IPS-20b (cell line): ENCODE results near the gene SAP30BP.

Experiments
- H3K27ac ChIP-seq: one replicate; pipeline ENCODE4 v1.5.1; 2013; ENCODE audit warnings: low read length
- H3K27me3 ChIP-seq: 2 replicates; pipeline ENCODE4 v1.6.1; 2013; ENCODE audit warnings: mild to moderate bottlenecking, low read length, inconsistent platforms; ENCODE audit not compliant: insufficient read depth
- H3K36me3 ChIP-seq: 2 replicates; pipeline ENCODE4 v1.6.1; 2013; ENCODE audit warnings: low read depth, mild to moderate bottlenecking, inconsistent platforms, low read length, moderate library complexity; ENCODE audit not compliant: insufficient read depth
- H3K4me1 ChIP-seq: 2 replicates; pipeline ENCODE4 v1.6.1; 2013; ENCODE audit warnings: mild to moderate bottlenecking, control low read depth, inconsistent platforms, low read length, moderate library complexity; ENCODE audit not compliant: insufficient read depth
- H3K4me3 ChIP-seq: 2 replicates; pipeline ENCODE4 v1.5.1; 2013; ENCODE audit warnings: mild to moderate bottlenecking, low read length, inconsistent platforms
- H3K9ac ChIP-seq: 2 replicates; pipeline ENCODE4 v1.6.1; 2013; ENCODE audit warnings: low read depth, mild to moderate bottlenecking, inconsistent platforms, low read length, moderate library complexity
- H3K9me3 ChIP-seq: 2 replicates; pipeline ENCODE4 v1.6.1; 2013; ENCODE audit warnings: mild to moderate bottlenecking, low read depth, low read length, inconsistent platforms; ENCODE audit not compliant: insufficient read depth

The SAP30BP gene

DNA sequence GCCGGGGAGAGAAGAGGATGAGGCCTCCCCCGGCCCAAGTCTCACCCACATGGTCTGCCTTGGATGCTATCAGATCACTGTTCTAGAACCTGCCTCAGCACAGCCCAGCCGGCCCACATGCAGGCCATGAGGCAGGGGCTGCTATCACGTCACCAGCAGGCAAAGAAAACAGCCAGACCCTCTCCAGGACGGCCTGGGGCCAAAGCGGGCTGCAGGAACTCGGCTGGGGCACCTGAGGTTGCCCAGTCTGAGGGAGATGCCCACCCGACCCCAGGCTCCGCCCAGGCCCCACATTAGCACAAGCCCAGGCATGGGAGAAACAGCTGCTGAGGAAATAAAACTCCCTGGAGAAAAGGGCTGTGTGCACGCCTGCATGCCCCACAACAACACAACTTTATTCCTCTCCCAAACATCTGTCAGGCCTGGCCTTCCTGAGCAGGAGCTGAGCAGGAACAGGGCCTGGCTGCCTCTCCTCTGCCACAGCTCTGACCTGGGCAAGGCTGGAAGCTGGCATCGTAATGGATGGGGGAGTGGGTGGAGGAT, 40.6 kb upstream of the SAP30BP start:
- Histone ChIP-seq H3K27me3 (no peaks in the 10 kb centered on the region; the same call in 1 of the 2 replicates), H3K9me3 (no peaks in the 10 kb centered on the region), H3K36me3 (no peaks in the 10 kb centered on the region; the same call in 1 of the 2 replicates), H3K27ac (no peak overlapping the region), H3K4me1 (no peaks in the 10 kb centered on the region), H3K4me3 (no peak overlapping the region), H3K9ac (no peak overlapping the region)

GRCh38 chr17:75627094-75627493, 40.0 kb upstream of the SAP30BP start:
- Histone ChIP-seq H3K36me3 (no peaks in the 10 kb centered on the region; the same call in 1 of the 2 replicates), H3K4me1 (no peaks in the 10 kb centered on the region), H3K27me3 (no peaks in the 10 kb centered on the region; the same call in 1 of the 2 replicates), H3K9ac (no peak overlapping the region), H3K4me3 (no peak overlapping the region), H3K27ac (no peak overlapping the region), H3K9me3 (no peaks in the 10 kb centered on the region)

- Histone ChIP-seq H3K4me3 (no peak overlapping the region), H3K27me3 (no peaks in the 10 kb centered on the region), H3K9me3 (no peaks in the 10 kb centered on the region), H3K36me3 (no peaks in the 10 kb centered on the region; the same call in 1 of the 2 replicates), H3K27ac (no peak overlapping the region), H3K4me1 (peaks cover 4% of the 10 kb centered on the region; the same call in 1 of the 2 replicates), H3K9ac (no peak overlapping the region)
These were observed 38.7 kb upstream of the SAP30BP start for GRCh38 chr17:75628425-75628824.

GRCh38 chr17:75629157-75629556, 38.0 kb upstream of the SAP30BP start:
- H3K4me3 ChIP-seq: no peak overlapping the region
- no peaks in the 10 kb centered on the region for H3K9me3 ChIP-seq
- peaks cover 6% of the 10 kb centered on the region; the same call in 1 of the 2 replicates for H3K4me1 ChIP-seq
- no peaks in the 10 kb centered on the region; the same call in 1 of the 2 replicates for H3K36me3 ChIP-seq
- no peaks in the 10 kb centered on the region for H3K27me3 ChIP-seq
- H3K9ac ChIP-seq: no peak overlapping the region
- no peak overlapping the region for H3K27ac ChIP-seq

GRCh38 chr17:75630071-75630917, 36.8 kb upstream of the SAP30BP start:
- Histone ChIP-seq H3K9ac (no peak overlapping the region), H3K4me3 (no peak overlapping the region), H3K36me3 (no peaks in the 10 kb centered on the region; the same call in 1 of the 2 replicates), H3K27ac (no peak overlapping the region), H3K27me3 (no peaks in the 10 kb centered on the region), H3K9me3 (no peaks in the 10 kb centered on the region), H3K4me1 (peaks cover 6% of the 10 kb centered on the region; the same call in 1 of the 2 replicates)

DNA sequence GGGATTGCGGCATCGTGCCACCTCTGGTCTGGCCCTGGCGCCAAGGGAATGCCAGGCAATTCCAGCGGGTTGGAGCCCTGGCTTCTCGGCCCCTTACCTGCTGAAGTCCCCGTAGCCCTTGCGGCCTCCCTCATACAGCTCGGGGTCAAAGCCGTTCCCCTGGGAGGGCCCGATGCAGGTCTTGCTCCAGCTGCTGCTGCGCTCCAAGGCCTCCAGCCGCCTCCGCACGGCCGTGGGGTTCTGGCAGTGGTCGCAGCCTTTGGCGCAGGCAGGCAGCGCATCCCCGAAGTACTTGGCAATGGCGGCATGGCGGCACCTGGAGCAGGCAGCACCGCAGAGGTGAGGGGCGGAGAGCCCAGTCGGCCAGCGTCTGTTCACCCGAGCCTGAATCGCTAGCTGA, 35.8 kb upstream of the SAP30BP start:
- Histone ChIP-seq H3K9me3 (no peaks in the 10 kb centered on the region), H3K4me3 (no peak overlapping the region)

GRCh38 chr17:75632428-75632827, 34.7 kb upstream of the SAP30BP start:
- H3K27ac ChIP-seq: no peak overlapping the region
- no peak overlapping the region for H3K9ac ChIP-seq
- H3K9me3 ChIP-seq: no peaks in the 10 kb centered on the region
- peaks cover 6% of the 10 kb centered on the region; the same call in 1 of the 2 replicates for H3K4me1 ChIP-seq
- H3K27me3 ChIP-seq: no peaks in the 10 kb centered on the region
- no peaks in the 10 kb centered on the region; the same call in 1 of the 2 replicates for H3K36me3 ChIP-seq
- no peak overlapping the region for H3K4me3 ChIP-seq

More for the DNA sequence above, 35.8 kb upstream of the SAP30BP start:
- H3K27me3 ChIP-seq: no peaks in the 10 kb centered on the region
- H3K36me3 ChIP-seq: no peaks in the 10 kb centered on the region; the same call in 1 of the 2 replicates
- H3K4me1 ChIP-seq: peaks cover 6% of the 10 kb centered on the region; the same call in 1 of the 2 replicates
- H3K9ac ChIP-seq: no peak overlapping the region
- no peak overlapping the region for H3K27ac ChIP-seq

GRCh38 chr17:75632863-75633485, 34.2 kb upstream of the SAP30BP start, which contains the start of gene SMIM5:
TSS of gene SMIM5 (plus strand) at chr17:75633434. CDS start at chr17:75640202, 6,768 bp downstream.
- H3K36me3 ChIP-seq: no peaks in the 10 kb centered on the region; the same call in 1 of the 2 replicates
- no peaks in the 10 kb centered on the region for H3K9me3 ChIP-seq
- H3K27ac ChIP-seq: no peak within 1 kb of the TSS
- H3K4me1 ChIP-seq: peaks cover 6% of the 10 kb centered on the region; the same call in 1 of the 2 replicates
- no peaks in the 10 kb centered on the region for H3K27me3 ChIP-seq
- no peak within 1 kb of the TSS for H3K9ac ChIP-seq
- no peak within 1 kb of the TSS for H3K4me3 ChIP-seq

- Histone ChIP-seq H3K4me3 (no peak overlapping the region), H3K4me1 (peaks cover 6% of the 10 kb centered on the region; the same call in 1 of the 2 replicates), H3K36me3 (no peaks in the 10 kb centered on the region; the same call in 1 of the 2 replicates), H3K9ac (no peak overlapping the region), H3K9me3 (no peaks in the 10 kb centered on the region), H3K27ac (no peak overlapping the region), H3K27me3 (no peaks in the 10 kb centered on the region)
These were observed 33.4 kb upstream of the SAP30BP start for GRCh38 chr17:75633486-75634375.

DNA sequence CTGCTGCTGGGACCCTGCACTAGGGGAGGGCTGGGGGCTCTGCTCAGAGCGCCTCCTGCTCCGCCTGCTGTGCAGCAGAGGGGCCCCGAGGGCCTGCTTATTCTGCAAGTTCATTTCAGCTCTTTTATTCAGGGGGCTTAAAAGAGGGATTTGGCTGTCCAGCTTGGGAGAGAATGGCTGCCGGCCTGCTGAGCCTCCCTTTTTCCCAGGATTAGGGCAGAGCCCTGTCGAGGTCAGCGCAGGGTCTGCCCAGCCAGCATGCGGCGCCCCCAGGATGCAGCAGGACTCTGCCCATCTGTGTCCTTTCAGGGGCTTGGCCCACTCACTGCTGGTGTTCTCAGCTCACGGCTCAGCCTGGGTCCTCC, 32.8 kb upstream of the SAP30BP start:
- Histone ChIP-seq H3K27ac (no peak overlapping the region), H3K9ac (no peak overlapping the region)

More for the DNA sequence above, 32.8 kb upstream of the SAP30BP start:
- no peak overlapping the region for H3K4me3 ChIP-seq
- H3K27me3 ChIP-seq: no peaks in the 10 kb centered on the region
- H3K9me3 ChIP-seq: no peaks in the 10 kb centered on the region
- H3K4me1 ChIP-seq: peaks cover 6% of the 10 kb centered on the region; the same call in 1 of the 2 replicates
- no peaks in the 10 kb centered on the region; the same call in 1 of the 2 replicates for H3K36me3 ChIP-seq
